B cell (primary cell): ENCODE measurements around the gene STARD3NL.

Source experiments
- CTCF ChIP-seq: fragments of 200-600 bp; IDR thresholded peaks from one replicate; pipeline ENCODE4 v1.8.0; 2022; ENCODE audit warnings: antibody characterized with exemption, mild to moderate bottlenecking
- EZH2 ChIP-seq: IDR thresholded peaks from 2 replicates; pipeline ENCODE4 v1.6.1; 2012; ENCODE audit warnings: borderline replicate concordance, low read depth, mild to moderate bottlenecking, moderate library complexity, low read length; ENCODE audit not compliant: insufficient read depth, poor library complexity, severe bottlenecking

DNA sequence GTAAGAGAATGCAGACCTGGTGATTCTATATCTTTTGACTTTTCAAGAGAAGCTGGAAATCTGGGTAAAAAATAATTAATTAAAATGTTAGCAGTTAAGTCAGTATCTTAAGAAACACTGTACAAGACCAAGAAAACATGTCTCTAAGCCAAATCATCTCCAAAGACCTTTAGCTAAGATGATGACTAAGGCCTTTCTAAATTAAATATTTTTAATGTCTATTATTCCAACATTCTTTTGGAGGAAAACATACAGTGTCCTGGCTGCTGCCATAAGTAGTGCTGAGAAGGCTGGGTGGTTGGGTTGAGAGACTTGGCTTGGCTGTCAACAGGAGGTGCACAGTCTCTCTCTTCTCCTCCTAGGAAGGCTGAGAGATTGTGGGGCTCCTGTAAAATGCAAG lies 20.3 kb downstream of the STARD3NL start:
- TF ChIP-seq CTCF = no peak
- no peak for TF ChIP-seq EZH2
